ENCODE results near the gene FAM83B.

Gene FAM83B

GRCh38 chr6:54801669-54802068 lies 44.9 kb upstream of the FAM83B start:
- Histone ChIP-seq H3F3A (ENCODE audit: control insufficient read depth, insufficient read depth) (no peaks in the 10 kb centered on the region), H3K27ac (ENCODE audit: low read depth, low read length) (no peak overlapping the region), H3K4me1 (ENCODE audit: control insufficient read depth, low read length) (no peaks in the 10 kb centered on the region), H3K36me3 (ENCODE audit: control insufficient read depth, low read length) (no peaks in the 10 kb centered on the region), H3K27me3 (ENCODE audit: control insufficient read depth, low read length) (no peaks in the 10 kb centered on the region), H3K4me3 (ENCODE audit: low read length) (no peak overlapping the region), H3K9me2 (replicated peaks; ENCODE audit: control insufficient read depth, low read length) (no peaks in the 10 kb centered on the region), H3K9me3 (ENCODE audit: control insufficient read depth, insufficient read depth, low read length) (no peaks in the 10 kb centered on the region), H3K4me2 (ENCODE audit: low read length) (no peak overlapping the region), H3K79me2 (ENCODE audit: control insufficient read depth, low read length) (no peaks in the 10 kb centered on the region), H4K20me1 (ENCODE audit: control insufficient read depth, insufficient read depth, low read depth, low read length) (no peaks in the 10 kb centered on the region)
- TF ChIP-seq CTCF (IDR thresholded peaks at IDR 0.05; ENCODE audit: low read depth, low read length, poor library complexity, severe bottlenecking) (no peak), EZH2phosphoT487 (IDR thresholded peaks at IDR 0.05; ENCODE audit: borderline replicate concordance, low read length) (no peak)

GRCh38 chr6:54802775-54803634 lies 43.6 kb upstream of the FAM83B start:
- no peaks in the 10 kb centered on the region for H3K4me1 ChIP-seq (ENCODE audit: control insufficient read depth, low read length)
- TF ChIP-seq EZH2phosphoT487 (IDR thresholded peaks at IDR 0.05; ENCODE audit: borderline replicate concordance, low read length) (no peak), CTCF (IDR thresholded peaks at IDR 0.05; ENCODE audit: low read depth, low read length, poor library complexity, severe bottlenecking) (no peak)
- H4K20me1 ChIP-seq (ENCODE audit: control insufficient read depth, insufficient read depth, low read depth, low read length) = no peaks in the 10 kb centered on the region
- H3K27me3 ChIP-seq (ENCODE audit: control insufficient read depth, low read length) = no peaks in the 10 kb centered on the region
- no peak overlapping the region for H3K4me2 ChIP-seq (ENCODE audit: low read length)
- H3K9me2 ChIP-seq (replicated peaks; ENCODE audit: control insufficient read depth, low read length) = no peaks in the 10 kb centered on the region
- no peak overlapping the region for H3K27ac ChIP-seq (ENCODE audit: low read depth, low read length)
- no peaks in the 10 kb centered on the region for H3K79me2 ChIP-seq (ENCODE audit: control insufficient read depth, low read length)
- H3K36me3 ChIP-seq (ENCODE audit: control insufficient read depth, low read length) = no peaks in the 10 kb centered on the region
- H3K9me3 ChIP-seq (ENCODE audit: control insufficient read depth, insufficient read depth, low read length) = no peaks in the 10 kb centered on the region
- H3K4me3 ChIP-seq (ENCODE audit: low read length) = no peak overlapping the region
- no peaks in the 10 kb centered on the region for H3F3A ChIP-seq (ENCODE audit: control insufficient read depth, insufficient read depth)

GRCh38 chr6:54805077-54805476 lies 41.5 kb upstream of the FAM83B start:
- no peaks in the 10 kb centered on the region for H4K20me1 ChIP-seq (ENCODE audit: control insufficient read depth, insufficient read depth, low read depth, low read length)
- no peaks in the 10 kb centered on the region for H3F3A ChIP-seq (ENCODE audit: control insufficient read depth, insufficient read depth)
- H3K27me3 ChIP-seq (ENCODE audit: control insufficient read depth, low read length) = no peaks in the 10 kb centered on the region
- no peak overlapping the region for H3K4me3 ChIP-seq (ENCODE audit: low read length)
- no peak for TF ChIP-seq EZH2phosphoT487 (IDR thresholded peaks at IDR 0.05; ENCODE audit: borderline replicate concordance, low read length)
- no peak for TF ChIP-seq CTCF (IDR thresholded peaks at IDR 0.05; ENCODE audit: low read depth, low read length, poor library complexity, severe bottlenecking)
- no peaks in the 10 kb centered on the region for H3K79me2 ChIP-seq (ENCODE audit: control insufficient read depth, low read length)
- no peak overlapping the region for H3K4me2 ChIP-seq (ENCODE audit: low read length)
- H3K4me1 ChIP-seq (ENCODE audit: control insufficient read depth, low read length) = no peaks in the 10 kb centered on the region
- H3K36me3 ChIP-seq (ENCODE audit: control insufficient read depth, low read length) = no peaks in the 10 kb centered on the region
- H3K9me3 ChIP-seq (ENCODE audit: control insufficient read depth, insufficient read depth, low read length) = no peaks in the 10 kb centered on the region
- H3K27ac ChIP-seq (ENCODE audit: low read depth, low read length) = no peak overlapping the region
- no peaks in the 10 kb centered on the region for H3K9me2 ChIP-seq (replicated peaks; ENCODE audit: control insufficient read depth, low read length)

Measured in DOHH2 (cell line).